Vagina (tissue), 2 donors: ENCODE results near the gene SPACA7.

ENCODE experiments used
- POLR2A ChIP-seq, 2 donors: fragments of 450-650 bp; IDR thresholded peaks; one replicate each; pipeline ENCODE4 v1.6.1; 2017; ENCODE audit warnings: antibody characterized with exemption in 2 of 2, mild to moderate bottlenecking in 2 of 2, moderate library complexity in 2 of 2
- POLR2AphosphoS5 ChIP-seq, 2 donors: sonication (generic); formaldehyde crosslinking; IDR thresholded peaks; one replicate each; pipeline ENCODE4 v1.9.0; 2017; ENCODE audit warnings: antibody characterized with exemption in 2 of 2, mild to moderate bottlenecking in 2 of 2, low read depth in 1 of 2; ENCODE audit not compliant: insufficient read depth in 1 of 2
- TF ChIP-seq, protein P1 (sequence below), 3 experiments: fragments of 450-650 bp in 2 of 3; fragments of 200-600 bp in 1 of 3; sonication (generic) in 1 of 3; IDR thresholded peaks; one replicate each; pipeline ENCODE4 v1.5.1; 2017 to 2019; ENCODE audit warnings: antibody characterized with exemption in 3 of 3, mild to moderate bottlenecking in 2 of 3, moderate library complexity in 2 of 3

DNA sequence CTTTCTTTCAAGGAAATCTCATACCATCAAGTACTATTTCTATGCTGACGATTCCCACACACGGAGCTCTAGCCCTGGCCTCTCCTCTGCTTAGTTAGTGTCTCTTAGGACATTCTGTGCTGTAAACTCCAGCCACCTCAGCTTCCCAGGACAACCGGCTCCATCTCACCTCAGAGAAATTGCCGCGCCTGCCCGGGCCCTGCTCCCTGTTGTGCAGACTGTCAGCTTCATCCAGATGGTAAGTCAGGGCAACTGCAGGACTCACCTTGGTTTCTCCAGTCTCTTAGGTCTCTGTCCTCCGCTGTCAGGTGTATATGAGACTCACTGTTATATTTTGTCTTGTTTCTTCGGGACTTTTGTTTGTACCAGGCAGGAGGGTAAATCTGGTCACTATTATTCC lies 98.7 kb downstream of the SPACA7 start:
- TF ChIP-seq POLR2AphosphoS5 (IDR thresholded peaks at IDR 0.05; ENCODE audit: insufficient read depth in 1 of 2, low read depth in 1 of 2) (no peak), POLR2A (IDR thresholded peaks at IDR 0.05) (no peak)
- TF ChIP-seq, protein P1, sequence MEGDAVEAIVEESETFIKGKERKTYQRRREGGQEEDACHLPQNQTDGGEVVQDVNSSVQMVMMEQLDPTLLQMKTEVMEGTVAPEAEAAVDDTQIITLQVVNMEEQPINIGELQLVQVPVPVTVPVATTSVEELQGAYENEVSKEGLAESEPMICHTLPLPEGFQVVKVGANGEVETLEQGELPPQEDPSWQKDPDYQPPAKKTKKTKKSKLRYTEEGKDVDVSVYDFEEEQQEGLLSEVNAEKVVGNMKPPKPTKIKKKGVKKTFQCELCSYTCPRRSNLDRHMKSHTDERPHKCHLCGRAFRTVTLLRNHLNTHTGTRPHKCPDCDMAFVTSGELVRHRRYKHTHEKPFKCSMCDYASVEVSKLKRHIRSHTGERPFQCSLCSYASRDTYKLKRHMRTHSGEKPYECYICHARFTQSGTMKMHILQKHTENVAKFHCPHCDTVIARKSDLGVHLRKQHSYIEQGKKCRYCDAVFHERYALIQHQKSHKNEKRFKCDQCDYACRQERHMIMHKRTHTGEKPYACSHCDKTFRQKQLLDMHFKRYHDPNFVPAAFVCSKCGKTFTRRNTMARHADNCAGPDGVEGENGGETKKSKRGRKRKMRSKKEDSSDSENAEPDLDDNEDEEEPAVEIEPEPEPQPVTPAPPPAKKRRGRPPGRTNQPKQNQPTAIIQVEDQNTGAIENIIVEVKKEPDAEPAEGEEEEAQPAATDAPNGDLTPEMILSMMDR (IDR thresholded peaks at IDR 0.05), result no peak
